Measurements from ENCODE around the gene RPS6KA2. TPM values are rescaled to one million over a fixed set of nuclear protein-coding genes. Genes with fewer than 3 reads are reported as not detected.

The RPS6KA2 gene
- total and polyA plus RNA-seq, 2 donors (not counting 3 experiments of a cell fraction or from before 2014, with no cell fraction given): 54.5 to 75.8 TPM

DNA sequence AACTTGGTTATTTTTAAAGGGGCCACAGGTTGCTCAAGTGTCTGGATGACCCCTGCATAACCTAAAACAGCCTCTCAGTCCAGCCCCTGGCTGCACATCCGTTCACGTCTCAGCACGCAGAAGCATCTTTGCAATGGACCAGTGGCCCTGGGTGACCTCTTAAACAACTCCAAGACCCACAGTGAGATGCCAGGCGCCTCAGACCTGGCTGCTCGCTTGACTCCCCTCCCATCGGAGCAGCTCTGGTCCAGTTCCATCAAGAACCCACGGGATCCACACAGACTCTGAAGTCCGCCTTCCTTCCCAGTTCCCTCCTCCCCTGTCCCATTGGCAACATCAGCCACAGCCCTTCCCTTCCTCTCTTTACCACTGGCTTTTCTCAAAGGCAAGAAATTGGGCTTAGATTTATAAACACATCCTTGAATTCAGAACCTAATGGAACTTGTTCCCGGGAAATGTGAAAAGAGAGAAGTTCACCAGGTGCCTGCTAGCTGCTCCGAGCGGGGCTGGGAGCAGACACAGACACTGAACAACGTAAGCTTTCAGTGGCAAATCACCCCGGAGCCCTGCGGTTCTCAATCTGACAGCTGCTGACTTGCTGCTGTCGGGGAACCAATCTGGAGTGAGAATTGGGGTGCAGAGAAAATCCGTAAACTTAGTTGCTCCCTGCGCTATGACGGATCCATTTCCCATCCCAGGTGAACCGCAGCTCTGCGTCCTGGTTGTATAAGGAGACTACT is 204.7 kb downstream of the RPS6KA2 start:
- POLR2A ChIA-PET: no interaction called here
- CTCF ChIA-PET: interaction anchor here (1.1 kb wide), 1 partner anchor 335 kb away, joined by 3 read pairs; no protein-coding TSS in a partner anchor

DNA sequence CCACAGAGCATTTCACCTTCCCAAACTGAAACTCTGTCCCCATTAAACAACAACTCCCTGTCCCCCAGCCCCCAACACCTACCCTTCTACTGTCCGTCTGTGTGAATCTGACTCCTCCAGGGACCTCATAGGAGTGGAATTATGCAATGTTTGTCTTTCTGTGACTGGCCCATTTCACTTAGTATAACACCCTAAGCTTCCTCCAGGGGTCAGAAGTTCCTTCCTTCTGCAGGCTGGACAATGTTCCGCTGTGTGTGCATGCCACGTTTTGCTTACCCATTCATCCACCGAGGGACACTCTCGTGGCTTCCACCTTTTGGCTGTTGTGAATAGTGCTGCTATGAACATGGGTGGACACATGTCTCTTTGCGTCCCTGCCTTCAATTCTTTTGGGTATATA is 206.7 kb downstream of the RPS6KA2 start:
- H3K9me3 ChIP-seq (replicated peaks; ENCODE audit: control insufficient read depth, insufficient read depth, low read length): no peaks in the 10 kb centered on the region
- DNase-seq (ENCODE audit: low read depth, low spot score) (peak; percentile 64), FAIRE-seq (peak; percentile 86)
- no peaks in the 10 kb centered on the region for H3K9me1 ChIP-seq (replicated peaks; ENCODE audit: control insufficient read depth, extremely low read depth, insufficient read depth, low read length)
- H3K27ac ChIP-seq (ENCODE audit: insufficient read depth, low read depth, low read length): no peak overlapping the region
- BruUV-seq (replicated peaks): no TSS peak
- H3K4me2 ChIP-seq (ENCODE audit: insufficient read depth, low read length): no peak overlapping the region
- TF ChIP-seq FOS (IDR thresholded peaks at IDR 0.05; ENCODE audit: borderline replicate concordance, insufficient read depth, low read length): no peak
- TF ChIP-seq, protein P1, sequence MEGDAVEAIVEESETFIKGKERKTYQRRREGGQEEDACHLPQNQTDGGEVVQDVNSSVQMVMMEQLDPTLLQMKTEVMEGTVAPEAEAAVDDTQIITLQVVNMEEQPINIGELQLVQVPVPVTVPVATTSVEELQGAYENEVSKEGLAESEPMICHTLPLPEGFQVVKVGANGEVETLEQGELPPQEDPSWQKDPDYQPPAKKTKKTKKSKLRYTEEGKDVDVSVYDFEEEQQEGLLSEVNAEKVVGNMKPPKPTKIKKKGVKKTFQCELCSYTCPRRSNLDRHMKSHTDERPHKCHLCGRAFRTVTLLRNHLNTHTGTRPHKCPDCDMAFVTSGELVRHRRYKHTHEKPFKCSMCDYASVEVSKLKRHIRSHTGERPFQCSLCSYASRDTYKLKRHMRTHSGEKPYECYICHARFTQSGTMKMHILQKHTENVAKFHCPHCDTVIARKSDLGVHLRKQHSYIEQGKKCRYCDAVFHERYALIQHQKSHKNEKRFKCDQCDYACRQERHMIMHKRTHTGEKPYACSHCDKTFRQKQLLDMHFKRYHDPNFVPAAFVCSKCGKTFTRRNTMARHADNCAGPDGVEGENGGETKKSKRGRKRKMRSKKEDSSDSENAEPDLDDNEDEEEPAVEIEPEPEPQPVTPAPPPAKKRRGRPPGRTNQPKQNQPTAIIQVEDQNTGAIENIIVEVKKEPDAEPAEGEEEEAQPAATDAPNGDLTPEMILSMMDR (IDR thresholded peaks at IDR 0.05; ENCODE audit: extremely low read depth in 1 of 2, insufficient read depth in 1 of 2, low read depth in 1 of 2, low read length in 2 of 2): peak; percentile 24 to 32
- H3K27me3 ChIP-seq (ENCODE audit: control insufficient read depth in 2 of 2, insufficient read depth in 2 of 2, low read length in 2 of 2): no peaks in the 10 kb centered on the region
- peaks cover 5% of the 10 kb centered on the region for H3K4me1 ChIP-seq (ENCODE audit: control insufficient read depth, extremely low read depth, insufficient read depth, low read length)
- no peak overlapping the region for H3K9ac ChIP-seq (replicated peaks; ENCODE audit: extremely low read depth, insufficient read depth, low read length)
- ChIA-PET CTCF (interaction anchor here (1.1 to 1.6 kb wide), 4 partner anchors 10 to 350 kb away, joined by 3 to 4 read pairs (median 3); no protein-coding TSS in a partner anchor), POLR2A (no interaction called here)
- no peak overlapping the region for H3K4me3 ChIP-seq (replicated peaks in 1 of 3; ENCODE audit: insufficient read depth in 1 of 3, low read depth in 1 of 3, low read length in 3 of 3)
- no peaks in the 10 kb centered on the region for H3K79me2 ChIP-seq (ENCODE audit: control insufficient read depth, insufficient read depth, low read length)
- dilution Hi-C loops (cut with MboI; ENCODE audit: extremely low pct_ligation_motif_present, low sequenced_read_pairs): no loop called here
- intact Hi-C loops (cut with micrococcal nuclease): loop anchor here (1.0 kb wide), 1 partner anchor 207 kb away; the partner anchor contains the start of gene RPS6KA2
- H2AFZ ChIP-seq (ENCODE audit: low read depth, low read length): no peak overlapping the region
- no peaks in the 10 kb centered on the region for H4K20me1 ChIP-seq (replicated peaks; ENCODE audit: control insufficient read depth, extremely low read depth, insufficient read depth, low read length)
- peaks cover 2 to 47% of the 10 kb centered on the region in 2 experiments for H3K36me3 ChIP-seq (ENCODE audit: control insufficient read depth in 2 of 2, extremely low read depth in 1 of 2, insufficient read depth in 2 of 2, low read length in 2 of 2)

More for the DNA sequence above, 204.7 kb downstream of the RPS6KA2 start:
- no peaks in the 10 kb centered on the region for H3K9me3 ChIP-seq (replicated peaks; ENCODE audit: control insufficient read depth, insufficient read depth, low read length)
- H3K9ac ChIP-seq (replicated peaks; ENCODE audit: extremely low read depth, insufficient read depth, low read length): no peak overlapping the region
- no peaks in the 10 kb centered on the region for H3K79me2 ChIP-seq (ENCODE audit: control insufficient read depth, insufficient read depth, low read length)
- no peaks in the 10 kb centered on the region for H4K20me1 ChIP-seq (replicated peaks; ENCODE audit: control insufficient read depth, extremely low read depth, insufficient read depth, low read length)
- H3K27me3 ChIP-seq (ENCODE audit: control insufficient read depth in 2 of 2, insufficient read depth in 2 of 2, low read length in 2 of 2): no peaks in the 10 kb centered on the region
- TF ChIP-seq, protein P2, sequence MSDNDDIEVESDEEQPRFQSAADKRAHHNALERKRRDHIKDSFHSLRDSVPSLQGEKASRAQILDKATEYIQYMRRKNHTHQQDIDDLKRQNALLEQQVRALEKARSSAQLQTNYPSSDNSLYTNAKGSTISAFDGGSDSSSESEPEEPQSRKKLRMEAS (IDR thresholded peaks at IDR 0.05; ENCODE audit: insufficient read depth, insufficient read length): no peak
- no peak for TF ChIP-seq GATA2 (IDR thresholded peaks at IDR 0.05; ENCODE audit: insufficient read depth, insufficient read length, low read depth, low read length)
- TF ChIP-seq EZH2 (IDR thresholded peaks at IDR 0.05; ENCODE audit: borderline replicate concordance, low read depth, low read length, severe bottlenecking): no peak
- DNase-seq (ENCODE audit: low read depth, low spot score) (no peak), FAIRE-seq (no peak)
- H3K4me1 ChIP-seq (ENCODE audit: control insufficient read depth, extremely low read depth, insufficient read depth, low read length): peaks cover 5% of the 10 kb centered on the region
- intact Hi-C loops (cut with micrococcal nuclease) (no loop called here), dilution Hi-C loops (cut with MboI; ENCODE audit: extremely low pct_ligation_motif_present, low sequenced_read_pairs) (no loop called here)
- H3K9me1 ChIP-seq (replicated peaks; ENCODE audit: control insufficient read depth, extremely low read depth, insufficient read depth, low read length): no peaks in the 10 kb centered on the region
- no TSS peak for BruUV-seq (replicated peaks)
- H2AFZ ChIP-seq (ENCODE audit: low read depth, low read length): no peak overlapping the region
- no peak overlapping the region for H3K4me2 ChIP-seq (ENCODE audit: insufficient read depth, low read length)
- H3K4me3 ChIP-seq (replicated peaks in 1 of 3; ENCODE audit: insufficient read depth in 1 of 3, low read depth in 1 of 3, low read length in 3 of 3): no peak overlapping the region
- peaks cover 1 to 38% of the 10 kb centered on the region in 2 experiments for H3K36me3 ChIP-seq (ENCODE audit: control insufficient read depth in 2 of 2, extremely low read depth in 1 of 2, insufficient read depth in 2 of 2, low read length in 2 of 2)
- no peak overlapping the region for H3K27ac ChIP-seq (ENCODE audit: insufficient read depth, low read depth, low read length)

Data from endothelial cell of umbilical vein (primary cell).